Adrenal gland (tissue), 5 donors: ENCODE results near the gene GALNTL6.

Experiments
- POLR2A ChIP-seq, 2 donors: fragments of 450-650 bp; IDR thresholded peaks; one replicate each; pipeline ENCODE4 v1.6.1; 2017; ENCODE audit warnings: antibody characterized with exemption in 2 of 2, mild to moderate bottlenecking in 2 of 2, moderate library complexity in 1 of 2
- TF ChIP-seq, protein P1 (sequence below), 6 experiments: fragments of 450-650 bp in 4 of 6; fragments of 200-600 bp in 2 of 6; sonication (generic) in 1 of 6; IDR thresholded peaks; 1 replicate in 5 of 6; 2 replicates in 1 of 6; pipeline versions ENCODE4 v1.5.1 to v1.8.0; 2016 to 2021; ENCODE audit warnings: antibody characterized with exemption in 6 of 6, mild to moderate bottlenecking in 2 of 6, moderate library complexity in 1 of 6
- donor health status: DM: no; HTN: no; CAD: no.

DNA sequence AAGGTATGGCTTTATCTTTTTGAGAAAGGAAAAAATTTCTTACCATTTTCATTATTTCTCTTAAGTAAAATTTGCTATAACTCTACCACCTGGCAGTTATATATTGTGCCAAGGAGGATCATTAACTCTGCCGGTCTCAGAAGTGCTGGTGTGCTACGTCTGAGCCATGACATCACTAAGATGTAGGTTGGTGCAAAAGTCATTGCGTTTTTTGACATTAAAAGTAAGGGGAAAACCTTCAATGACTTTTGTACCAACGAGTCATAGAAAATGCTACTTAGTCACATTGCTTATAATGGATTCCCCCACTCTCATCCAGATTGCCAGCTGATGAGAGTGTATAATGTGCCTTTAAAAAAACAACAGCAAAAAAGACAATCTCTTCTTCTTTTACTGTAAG lies 786.4 kb downstream of the GALNTL6 start:
- TF ChIP-seq, protein P1, sequence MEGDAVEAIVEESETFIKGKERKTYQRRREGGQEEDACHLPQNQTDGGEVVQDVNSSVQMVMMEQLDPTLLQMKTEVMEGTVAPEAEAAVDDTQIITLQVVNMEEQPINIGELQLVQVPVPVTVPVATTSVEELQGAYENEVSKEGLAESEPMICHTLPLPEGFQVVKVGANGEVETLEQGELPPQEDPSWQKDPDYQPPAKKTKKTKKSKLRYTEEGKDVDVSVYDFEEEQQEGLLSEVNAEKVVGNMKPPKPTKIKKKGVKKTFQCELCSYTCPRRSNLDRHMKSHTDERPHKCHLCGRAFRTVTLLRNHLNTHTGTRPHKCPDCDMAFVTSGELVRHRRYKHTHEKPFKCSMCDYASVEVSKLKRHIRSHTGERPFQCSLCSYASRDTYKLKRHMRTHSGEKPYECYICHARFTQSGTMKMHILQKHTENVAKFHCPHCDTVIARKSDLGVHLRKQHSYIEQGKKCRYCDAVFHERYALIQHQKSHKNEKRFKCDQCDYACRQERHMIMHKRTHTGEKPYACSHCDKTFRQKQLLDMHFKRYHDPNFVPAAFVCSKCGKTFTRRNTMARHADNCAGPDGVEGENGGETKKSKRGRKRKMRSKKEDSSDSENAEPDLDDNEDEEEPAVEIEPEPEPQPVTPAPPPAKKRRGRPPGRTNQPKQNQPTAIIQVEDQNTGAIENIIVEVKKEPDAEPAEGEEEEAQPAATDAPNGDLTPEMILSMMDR (IDR thresholded peaks at IDR 0.05) = no peak
- TF ChIP-seq POLR2A (IDR thresholded peaks at IDR 0.05) = no peak
